GM12892 (cell line): ENCODE data around the gene LMAN2.

Experiments used
- POLR2AphosphoS5 ChIP-seq: IDR thresholded peaks from 2 replicates; pipeline ENCODE4 v1.6.1; 2011; ENCODE audit warnings: low read depth, low read length, control low read depth
- TAF1 ChIP-seq: IDR thresholded peaks from 2 replicates; pipeline ENCODE4 v1.6.1; 2011; ENCODE audit warnings: low read depth, mild to moderate bottlenecking, control low read depth, low read length, borderline replicate concordance

DNA sequence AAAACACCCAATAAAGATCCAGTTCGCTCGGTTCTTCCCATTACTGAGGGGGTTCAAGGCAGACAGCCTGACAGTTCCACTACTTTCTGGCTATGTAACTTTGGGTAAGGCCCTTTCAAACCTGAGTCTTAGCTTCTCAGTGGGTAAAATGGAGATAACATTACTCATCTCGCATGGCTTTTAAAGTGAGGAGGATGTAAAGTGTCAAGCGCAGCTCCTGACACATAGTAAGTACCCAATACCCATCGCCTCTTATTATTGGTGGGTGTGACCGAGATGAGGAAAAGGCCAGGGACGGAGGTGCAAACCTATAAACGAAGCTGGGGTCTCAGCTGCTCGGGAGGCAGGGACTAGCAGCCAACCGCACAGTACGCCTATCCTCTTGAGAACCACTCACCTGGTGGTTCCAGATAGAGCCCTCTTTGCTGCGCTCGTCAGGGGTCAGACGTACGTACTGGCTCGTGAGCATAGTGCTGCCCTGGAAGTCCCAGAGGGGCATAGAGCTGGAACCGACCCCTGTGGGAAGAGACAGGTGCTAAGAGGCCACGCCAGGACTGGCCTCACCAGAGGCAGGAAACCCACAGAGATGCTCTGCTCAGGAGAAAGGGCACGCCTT, 584 bp downstream of the LMAN2 start:
- TF ChIP-seq POLR2AphosphoS5 (no peak; the same call in 1 of the 2 replicates), TAF1 (no peak)
